Epidermal melanocyte (primary cell): ENCODE measurements around the gene SFTA2.
"Not testable (repeated sequence)": the region's sequence is repeated elsewhere in the genome, so short reads cannot be mapped to it uniquely, and the experiment has no call there.

Experiments used
- DNase-seq: peaks from one replicate; pipeline ENCODE4 v3.0.0; 2011; ENCODE audit warnings: low spot score; ENCODE audit not compliant: insufficient read length

The SFTA2 gene

GRCh38 chr6:30931969-30932645, at the start of gene SFTA2:
SFTA2 (minus strand) TSS chr6:30932170; CDS start chr6:30932096, 74 bp downstream.
- DNase-seq = no peak

GRCh38 chr6:30979690-30980089, 47.7 kb upstream of the SFTA2 start:
- no peak for DNase-seq

GRCh38 chr6:30979141-30979540, 47.2 kb upstream of the SFTA2 start:
- no peak for DNase-seq

GRCh38 chr6:30974490-30975252, 42.7 kb upstream of the SFTA2 start:
- no peak for DNase-seq

GRCh38 chr6:30972816-30973215, 40.8 kb upstream of the SFTA2 start:
- no peak for DNase-seq

GRCh38 chr6:30970946-30971345, 39.0 kb upstream of the SFTA2 start:
- no peak for DNase-seq

- not testable (repeated sequence) for DNase-seq
Measured at GRCh38 chr6:30969171-30969570, 37.2 kb upstream of the SFTA2 start.

GRCh38 chr6:30966154-30966553, 34.2 kb upstream of the SFTA2 start:
- DNase-seq = no peak

- no peak for DNase-seq
Measured at GRCh38 chr6:30965140-30965601, 33.2 kb upstream of the SFTA2 start.

- DNase-seq = no peak
Measured at GRCh38 chr6:30964075-30964474, 32.1 kb upstream of the SFTA2 start.

- DNase-seq = no peak
Measured at GRCh38 chr6:30963641-30964040, 31.7 kb upstream of the SFTA2 start.

- no peak for DNase-seq
Measured at GRCh38 chr6:30962716-30963115, 30.7 kb upstream of the SFTA2 start.

GRCh38 chr6:30960907-30961673, 29.1 kb upstream of the SFTA2 start:
- DNase-seq = no peak

GRCh38 chr6:30957716-30958115, 25.7 kb upstream of the SFTA2 start:
- DNase-seq = no peak

- no peak for DNase-seq
Measured at GRCh38 chr6:30955367-30956042, 23.5 kb upstream of the SFTA2 start.

- DNase-seq = no peak
Measured at GRCh38 chr6:30954631-30955366, 22.8 kb upstream of the SFTA2 start.

GRCh38 chr6:30951907-30952469, 20.0 kb upstream of the SFTA2 start:
- DNase-seq = no peak

GRCh38 chr6:30948811-30949210, 16.8 kb upstream of the SFTA2 start:
- no peak for DNase-seq

- DNase-seq = no peak
Measured at GRCh38 chr6:30947231-30947630, 15.3 kb upstream of the SFTA2 start.

- no peak for DNase-seq
Measured at GRCh38 chr6:30945281-30945680, 13.3 kb upstream of the SFTA2 start.
